ENCODE results near the gene CARD19.

CARD19 gene

GRCh38 chr9:93134015-93134739 lies 38.2 kb downstream of the CARD19 start, which contains the start of gene NINJ1:
Gene NINJ1, minus strand, starts transcription at chr9:93134251. Its CDS starts 34 bp downstream, at chr9:93134217.
- TF ChIP-seq ZBTB7A (IDR thresholded peaks at IDR 0.05; ENCODE audit: low read depth): peak; percentile 94
- TF ChIP-seq MAX (IDR thresholded peaks at IDR 0.05): peak; percentile 59
- TF ChIP-seq YY1 (IDR thresholded peaks at IDR 0.05; ENCODE audit: low read depth): no peak
- TF ChIP-seq NFIC (IDR thresholded peaks at IDR 0.05): no peak
- TF ChIP-seq TEAD4 (IDR thresholded peaks at IDR 0.05): 0 out of 2 replicates have a peak, but pooled peaks have one; percentile 5
- TF ChIP-seq TAF1 (IDR thresholded peaks at IDR 0.05; ENCODE audit: low read depth): peak; percentile 39; the same call in 1 of the 2 replicates
- peak; percentile 84 for TF ChIP-seq EGR1 (IDR thresholded peaks at IDR 0.05)
- TF ChIP-seq, protein P1, sequence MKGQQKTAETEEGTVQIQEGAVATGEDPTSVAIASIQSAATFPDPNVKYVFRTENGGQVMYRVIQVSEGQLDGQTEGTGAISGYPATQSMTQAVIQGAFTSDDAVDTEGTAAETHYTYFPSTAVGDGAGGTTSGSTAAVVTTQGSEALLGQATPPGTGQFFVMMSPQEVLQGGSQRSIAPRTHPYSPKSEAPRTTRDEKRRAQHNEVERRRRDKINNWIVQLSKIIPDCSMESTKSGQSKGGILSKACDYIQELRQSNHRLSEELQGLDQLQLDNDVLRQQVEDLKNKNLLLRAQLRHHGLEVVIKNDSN (IDR thresholded peaks at IDR 0.05): no peak
- TF ChIP-seq EP300 (IDR thresholded peaks at IDR 0.05; ENCODE audit: borderline replicate concordance): no peak
- TF ChIP-seq TCF12 (IDR thresholded peaks at IDR 0.05; ENCODE audit: low read depth): peak; percentile 17; the same call in 1 of the 2 replicates
- no peak for TF ChIP-seq RAD21 (IDR thresholded peaks at IDR 0.05; ENCODE audit: low read depth)

DNA sequence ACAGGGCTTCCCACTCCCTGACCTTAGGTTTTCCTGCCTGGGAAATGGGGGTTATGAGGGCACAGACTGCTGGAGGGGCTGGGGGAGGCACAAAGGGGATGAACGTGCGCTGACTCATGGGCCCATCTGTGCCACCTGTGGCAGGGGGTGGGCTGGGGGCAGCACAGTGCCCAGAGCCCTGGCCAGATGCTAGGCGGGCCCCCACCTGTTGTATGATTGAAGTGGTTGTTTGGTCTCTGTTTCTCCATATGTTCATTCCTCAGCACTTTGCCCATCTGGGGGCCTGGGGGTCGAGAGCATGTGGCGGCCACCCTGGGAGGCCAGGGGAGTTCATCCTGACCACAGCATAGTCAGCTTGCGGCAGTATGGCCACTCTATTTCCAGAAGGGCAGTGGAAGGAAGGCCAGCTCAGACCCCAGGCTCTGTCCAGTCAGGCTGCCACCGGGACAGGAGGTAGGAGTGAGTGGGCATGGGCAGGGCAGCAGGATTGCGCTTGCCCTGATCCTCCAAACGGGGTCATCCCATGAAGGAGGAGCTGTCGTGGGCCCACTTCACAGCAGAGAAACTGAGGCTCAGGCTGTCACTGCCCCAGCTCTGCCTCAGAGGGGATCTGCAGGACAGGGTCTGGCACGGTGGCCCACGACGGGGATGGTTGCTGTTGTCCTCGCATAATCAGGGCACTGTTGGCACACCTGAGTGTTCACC lies 38.9 kb downstream of the CARD19 start:
- TF ChIP-seq RAD21 (IDR thresholded peaks at IDR 0.05; ENCODE audit: low read depth): no peak
- no peak for TF ChIP-seq TCF12 (IDR thresholded peaks at IDR 0.05; ENCODE audit: low read depth)
- no peak for TF ChIP-seq ZBTB7A (IDR thresholded peaks at IDR 0.05; ENCODE audit: low read depth)
- TF ChIP-seq, protein P1 (IDR thresholded peaks at IDR 0.05): no peak
- TF ChIP-seq MAX (IDR thresholded peaks at IDR 0.05): no peak
- TF ChIP-seq CEBPB (IDR thresholded peaks at IDR 0.05): no peak
- no peak for TF ChIP-seq YY1 (IDR thresholded peaks at IDR 0.05; ENCODE audit: low read depth)
- TF ChIP-seq CREB1 (IDR thresholded peaks at IDR 0.05; ENCODE audit: low read depth): no peak
- no peak for TF ChIP-seq TEAD4 (IDR thresholded peaks at IDR 0.05)
- no peak for TF ChIP-seq EP300 (IDR thresholded peaks at IDR 0.05; ENCODE audit: borderline replicate concordance)
- no peak for TF ChIP-seq EGR1 (IDR thresholded peaks at IDR 0.05)
- no peak for TF ChIP-seq REST (IDR thresholded peaks at IDR 0.05; ENCODE audit: low read depth)
- no peak for TF ChIP-seq TAF1 (IDR thresholded peaks at IDR 0.05; ENCODE audit: low read depth)
- TF ChIP-seq NFIC (IDR thresholded peaks at IDR 0.05): no peak
- TF ChIP-seq FOXM1 (IDR thresholded peaks at IDR 0.05; ENCODE audit: borderline replicate concordance, low read depth): no peak

DNA sequence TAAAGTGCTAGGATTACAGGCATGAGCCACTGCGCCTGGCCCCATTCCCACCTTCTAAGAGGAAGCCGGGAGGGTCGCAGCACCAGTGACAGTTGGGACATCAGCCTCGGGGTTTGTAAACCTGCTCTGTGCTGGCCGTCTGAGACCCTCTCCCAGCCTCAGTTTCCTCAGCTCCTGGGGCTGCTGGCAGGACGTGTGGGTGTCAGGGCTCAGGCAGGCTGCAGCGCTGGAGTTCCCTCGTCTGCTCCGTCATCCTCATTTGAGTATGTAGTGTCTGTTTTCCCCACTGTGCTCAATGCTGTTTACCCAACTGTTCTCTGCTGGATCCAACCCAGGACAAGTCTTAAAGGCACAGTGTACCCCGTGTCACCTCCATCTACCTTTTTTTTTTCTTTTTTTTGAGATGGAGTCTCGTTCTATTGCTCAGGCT lies 40.0 kb downstream of the CARD19 start:
- TF ChIP-seq CEBPB (IDR thresholded peaks at IDR 0.05) (no peak), NFIC (IDR thresholded peaks at IDR 0.05) (no peak), EP300 (IDR thresholded peaks at IDR 0.05; ENCODE audit: borderline replicate concordance) (no peak), TAF1 (IDR thresholded peaks at IDR 0.05; ENCODE audit: low read depth) (no peak), TCF12 (IDR thresholded peaks at IDR 0.05; ENCODE audit: low read depth) (no peak), EGR1 (IDR thresholded peaks at IDR 0.05) (no peak), RAD21 (IDR thresholded peaks at IDR 0.05; ENCODE audit: low read depth) (no peak), CREB1 (IDR thresholded peaks at IDR 0.05; ENCODE audit: low read depth) (no peak), REST (IDR thresholded peaks at IDR 0.05; ENCODE audit: low read depth) (no peak), MAX (IDR thresholded peaks at IDR 0.05) (no peak), TEAD4 (IDR thresholded peaks at IDR 0.05) (no peak), ZBTB7A (IDR thresholded peaks at IDR 0.05; ENCODE audit: low read depth) (no peak), YY1 (IDR thresholded peaks at IDR 0.05; ENCODE audit: low read depth) (no peak), FOXM1 (IDR thresholded peaks at IDR 0.05; ENCODE audit: borderline replicate concordance, low read depth) (no peak)
- TF ChIP-seq, protein P1 (IDR thresholded peaks at IDR 0.05): no peak

DNA sequence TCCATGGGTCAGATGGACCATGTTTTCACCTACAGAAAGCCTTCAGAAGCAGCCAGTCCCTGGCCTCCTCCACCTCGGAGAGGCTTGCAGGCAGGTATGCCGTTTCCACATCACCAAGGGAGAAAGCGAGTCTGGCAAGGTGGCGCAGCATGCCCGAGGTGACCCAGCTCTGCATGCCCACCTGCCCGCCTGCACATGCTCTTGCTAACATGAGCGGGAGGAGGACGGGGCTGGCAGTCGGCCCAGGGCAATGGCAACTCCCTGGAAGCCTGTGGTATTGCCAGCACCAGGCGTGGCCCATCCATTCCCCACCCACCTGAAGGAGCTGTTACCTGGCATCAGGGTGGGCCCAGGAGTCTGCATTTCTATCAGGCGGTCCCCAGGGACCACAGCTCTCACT lies 41.3 kb downstream of the CARD19 start:
- no peak for TF ChIP-seq REST (IDR thresholded peaks at IDR 0.05; ENCODE audit: low read depth)
- no peak for TF ChIP-seq CEBPB (IDR thresholded peaks at IDR 0.05)
- no peak for TF ChIP-seq NFIC (IDR thresholded peaks at IDR 0.05)
- no peak for TF ChIP-seq YY1 (IDR thresholded peaks at IDR 0.05; ENCODE audit: low read depth)
- no peak for TF ChIP-seq TAF1 (IDR thresholded peaks at IDR 0.05; ENCODE audit: low read depth)
- no peak for TF ChIP-seq EGR1 (IDR thresholded peaks at IDR 0.05)
- TF ChIP-seq ZBTB7A (IDR thresholded peaks at IDR 0.05; ENCODE audit: low read depth): no peak
- TF ChIP-seq, protein P1 (IDR thresholded peaks at IDR 0.05): no peak
- no peak for TF ChIP-seq RAD21 (IDR thresholded peaks at IDR 0.05; ENCODE audit: low read depth)
- TF ChIP-seq TCF12 (IDR thresholded peaks at IDR 0.05; ENCODE audit: low read depth): no peak
- no peak for TF ChIP-seq TEAD4 (IDR thresholded peaks at IDR 0.05)
- no peak for TF ChIP-seq MAX (IDR thresholded peaks at IDR 0.05)
- no peak for TF ChIP-seq CREB1 (IDR thresholded peaks at IDR 0.05; ENCODE audit: low read depth)
- no peak for TF ChIP-seq FOXM1 (IDR thresholded peaks at IDR 0.05; ENCODE audit: borderline replicate concordance, low read depth)
